Right renal cortex interstitium (tissue), 3 donors: ENCODE results near the gene NR3C2. TPM values are rescaled to one million over a fixed set of nuclear protein-coding genes. Genes with fewer than 3 reads are reported as not detected.

Experiments
- DNase-seq, 3 donors: peaks; one replicate each; pipeline ENCODE4 v3.0.0-alpha.2; 2013; ENCODE audit warnings: low read depth in 3 of 3, low spot score in 2 of 3
- polyA plus RNA-seq, 3 donors: library from polyadenylated mRNA; unstranded; fragments of 120-200 nt; gene quantifications; one replicate each; pipeline ENCODE4 v1.2.1, GENCODE V29; 2013; ENCODE audit not compliant: insufficient read length in 3 of 3

NR3C2 gene
- polyA plus RNA-seq, 3 donors, result 15.8 to 17.8 (median 17.6) TPM

- no peak for DNase-seq
Observed at GRCh38 chr4:148435654-148436406, 6.4 kb downstream of the NR3C2 start.

- DNase-seq, result no peak
Observed at GRCh38 chr4:148434075-148434773, 8.0 kb downstream of the NR3C2 start.

GRCh38 chr4:148431401-148431800 lies 10.8 kb downstream of the NR3C2 start:
- no peak for DNase-seq

- no peak for DNase-seq
Observed at GRCh38 chr4:148430854-148431253, 11.4 kb downstream of the NR3C2 start.

- DNase-seq, result no peak
Observed at GRCh38 chr4:148429206-148429605, 13.0 kb downstream of the NR3C2 start.

GRCh38 chr4:148426643-148427042 lies 15.6 kb downstream of the NR3C2 start:
- no peak for DNase-seq

- no peak for DNase-seq
Observed at GRCh38 chr4:148425327-148426110, 16.7 kb downstream of the NR3C2 start.

- no peak for DNase-seq
Observed at GRCh38 chr4:148420397-148420796, 21.8 kb downstream of the NR3C2 start.

- DNase-seq, result no peak
Observed at GRCh38 chr4:148415500-148415899, 26.7 kb downstream of the NR3C2 start.

GRCh38 chr4:148412460-148412994 lies 29.7 kb downstream of the NR3C2 start:
- no peak for DNase-seq

- DNase-seq, result no peak
Observed at GRCh38 chr4:148405161-148405893, 36.9 kb downstream of the NR3C2 start.

- DNase-seq, result no peak
Observed at GRCh38 chr4:148398988-148399387, 43.2 kb downstream of the NR3C2 start.

- DNase-seq, result no peak
Observed at GRCh38 chr4:148397771-148398170, 44.4 kb downstream of the NR3C2 start.

GRCh38 chr4:148396986-148397673 lies 45.1 kb downstream of the NR3C2 start:
- no peak for DNase-seq

- DNase-seq, result no peak
Observed at GRCh38 chr4:148395771-148396170, 46.4 kb downstream of the NR3C2 start.

GRCh38 chr4:148391056-148391455 lies 51.2 kb downstream of the NR3C2 start:
- no peak for DNase-seq

GRCh38 chr4:148390311-148390710 lies 51.9 kb downstream of the NR3C2 start:
- no peak for DNase-seq

GRCh38 chr4:148380291-148380690 lies 61.9 kb downstream of the NR3C2 start:
- no peak for DNase-seq

- DNase-seq, result no peak
Observed at GRCh38 chr4:148376151-148376550, 66.1 kb downstream of the NR3C2 start.

GRCh38 chr4:148375584-148375983 lies 66.6 kb downstream of the NR3C2 start:
- no peak for DNase-seq
